ENCODE results near the gene KANK4.

KANK4 gene

GRCh38 chr1:62315387-62315786 is 3.8 kb downstream of the KANK4 start:
- no peak overlapping the region for H3K4me3 ChIP-seq (ENCODE audit: low read length in 2 of 2)
- DNase-seq (ENCODE audit: low spot score), result no peak
- H2BK12ac ChIP-seq (ENCODE audit: low read length), result no peak overlapping the region
- H2BK15ac ChIP-seq (ENCODE audit: low read length), result no peak overlapping the region
- no peak overlapping the region for H4K8ac ChIP-seq (ENCODE audit: low read depth, low read length)
- no peak overlapping the region for H4K91ac ChIP-seq (ENCODE audit: low read depth, low read length, poor library complexity)
- H3K4ac ChIP-seq (ENCODE audit: low read length), result no peak overlapping the region
- no peak overlapping the region for H2BK120ac ChIP-seq (ENCODE audit: low read depth, low read length)
- no peaks in the 10 kb centered on the region for H3K79me1 ChIP-seq (ENCODE audit: low read depth, low read length)
- no peak overlapping the region for H2AFZ ChIP-seq (ENCODE audit: low read length)
- peaks cover 0 to 2% of the 10 kb centered on the region in 2 donors for H3K36me3 ChIP-seq (replicated peaks in 1 of 2; ENCODE audit: control insufficient read depth in 2 of 2, insufficient read depth in 2 of 2, low read length in 2 of 2)
- peaks cover 0 to 7% of the 10 kb centered on the region in 2 donors for H3K4me1 ChIP-seq (ENCODE audit: control insufficient read depth in 2 of 2, insufficient read depth in 1 of 2, low read depth in 1 of 2, low read length in 2 of 2)
- H3K27me3 ChIP-seq (ENCODE audit: control insufficient read depth in 3 of 3, insufficient read depth in 3 of 3, low read depth in 1 of 3, low read length in 3 of 3), result peaks cover 10 to 65% (median 35%) of the 10 kb centered on the region in 3 experiments
- no peak overlapping the region for H3K27ac ChIP-seq (replicated peaks; ENCODE audit: low read length)
- H2AK5ac ChIP-seq (ENCODE audit: low read depth, low read length), result no peak overlapping the region
- H3K23ac ChIP-seq (ENCODE audit: low read depth, low read length, poor library complexity), result no peak overlapping the region
- H2BK5ac ChIP-seq (ENCODE audit: low read length), result no peak overlapping the region
- no peak overlapping the region for H3K9ac ChIP-seq (ENCODE audit: low read depth, low read length, poor library complexity)
- H3K9me3 ChIP-seq (replicated peaks in 1 of 2; ENCODE audit: control insufficient read depth in 2 of 2, insufficient read depth in 1 of 2, low read depth in 1 of 2, low read length in 2 of 2), result no peaks in the 10 kb centered on the region
- H3K18ac ChIP-seq (ENCODE audit: low read length), result no peak overlapping the region
- no peak overlapping the region for H3K14ac ChIP-seq (ENCODE audit: low read length)
- H3K4me2 ChIP-seq (ENCODE audit: insufficient read depth, low read length, poor library complexity, severe bottlenecking), result no peak overlapping the region
- WGBS, 2 donors (ENCODE audit: extremely low coverage in 2 of 2, insufficient read length in 2 of 2, insufficient replicate concordance in 1 of 2), result no CpG with 5 or more reads among the region's 5 CpGs

- Histone ChIP-seq H2AFZ (ENCODE audit: low read length) (no peak overlapping the region), H4K91ac (ENCODE audit: low read depth, low read length, poor library complexity) (no peak overlapping the region), H3K9ac (ENCODE audit: low read depth, low read length, poor library complexity) (no peak overlapping the region), H2AK5ac (ENCODE audit: low read depth, low read length) (no peak overlapping the region), H2BK120ac (ENCODE audit: low read depth, low read length) (no peak overlapping the region), H3K4ac (ENCODE audit: low read length) (no peak overlapping the region), H3K4me3 (ENCODE audit: low read length in 2 of 2) (no peak overlapping the region), H3K9me3 (replicated peaks in 1 of 2; ENCODE audit: control insufficient read depth in 2 of 2, insufficient read depth in 1 of 2, low read depth in 1 of 2, low read length in 2 of 2) (no peaks in the 10 kb centered on the region), H2BK12ac (ENCODE audit: low read length) (no peak overlapping the region), H3K4me2 (ENCODE audit: insufficient read depth, low read length, poor library complexity, severe bottlenecking) (no peak overlapping the region), H3K27me3 (ENCODE audit: control insufficient read depth in 3 of 3, insufficient read depth in 3 of 3, low read depth in 1 of 3, low read length in 3 of 3) (peaks cover 10 to 59% (median 30%) of the 10 kb centered on the region in 3 experiments), H3K36me3 (replicated peaks in 1 of 2; ENCODE audit: control insufficient read depth in 2 of 2, insufficient read depth in 2 of 2, low read length in 2 of 2) (peaks cover 0 to 2% of the 10 kb centered on the region in 2 donors), H4K8ac (ENCODE audit: low read depth, low read length) (no peak overlapping the region), H2BK5ac (ENCODE audit: low read length) (no peak overlapping the region), H3K4me1 (ENCODE audit: control insufficient read depth in 2 of 2, insufficient read depth in 1 of 2, low read depth in 1 of 2, low read length in 2 of 2) (peaks cover 0 to 9% of the 10 kb centered on the region in 2 donors), H2BK15ac (ENCODE audit: low read length) (no peak overlapping the region), H3K23ac (ENCODE audit: low read depth, low read length, poor library complexity) (no peak overlapping the region), H3K79me1 (ENCODE audit: low read depth, low read length) (no peaks in the 10 kb centered on the region), H3K27ac (replicated peaks; ENCODE audit: low read length) (no peak overlapping the region), H3K18ac (ENCODE audit: low read length) (peak overlapping the region; percentile 72), H3K14ac (ENCODE audit: low read length) (no peak overlapping the region)
- DNase-seq (ENCODE audit: low spot score), result no peak
- no CpG with 5 or more reads among the region's 16 CpGs for WGBS, 2 donors (ENCODE audit: extremely low coverage in 2 of 2, insufficient read length in 2 of 2, insufficient replicate concordance in 1 of 2)
Observed at GRCh38 chr1:62314454-62315350, 4.5 kb downstream of the KANK4 start.

DNA sequence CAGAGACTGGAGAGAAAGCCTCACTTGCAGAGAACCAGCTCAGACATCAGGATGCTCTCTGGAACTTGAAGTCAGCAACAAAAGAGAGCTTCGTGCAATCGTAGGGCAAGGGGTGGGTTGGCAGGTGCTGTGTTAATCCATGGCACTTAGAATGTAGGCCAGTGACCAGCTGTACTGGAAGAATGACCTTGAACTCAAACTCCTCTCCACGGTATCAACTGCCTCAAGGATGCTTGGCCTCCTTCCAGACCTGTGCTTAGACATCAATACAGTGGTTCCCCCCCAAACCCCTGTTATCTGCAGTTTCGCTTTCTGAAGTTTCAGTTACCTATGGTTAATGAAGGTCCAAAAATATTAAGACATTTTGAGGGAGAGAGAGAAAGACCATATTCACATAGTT is 6.5 kb downstream of the KANK4 start:
- no peaks in the 10 kb centered on the region for H3K36me3 ChIP-seq (replicated peaks in 1 of 2; ENCODE audit: control insufficient read depth in 2 of 2, insufficient read depth in 2 of 2, low read length in 2 of 2)
- no CpG with 5 or more reads among the region's 4 CpGs for WGBS, 2 donors (ENCODE audit: extremely low coverage in 2 of 2, insufficient read length in 2 of 2, insufficient replicate concordance in 1 of 2)

DNA sequence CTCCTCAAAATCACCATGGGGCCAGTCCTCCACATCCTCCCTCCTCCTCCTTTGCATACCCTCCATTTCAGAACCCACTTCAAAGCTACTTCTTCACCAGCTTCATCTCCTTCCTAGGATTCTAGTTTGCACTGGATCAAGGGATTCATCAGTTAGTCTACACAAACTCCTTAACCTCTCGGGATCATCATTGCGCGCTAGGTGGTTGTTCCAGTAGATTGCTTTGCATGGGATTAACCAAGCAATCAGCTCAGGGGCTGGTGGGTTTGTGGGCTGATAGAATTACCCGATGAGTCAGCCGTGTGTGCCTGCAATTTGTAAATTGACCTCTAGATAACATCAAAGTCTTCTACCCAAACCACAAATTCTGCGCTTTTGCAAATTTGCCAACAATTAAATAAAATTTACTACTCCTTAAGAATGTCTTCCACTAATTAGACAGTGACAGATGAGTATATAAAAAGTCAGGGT is 7.7 kb downstream of the KANK4 start:
- Histone ChIP-seq H3K4me2 (ENCODE audit: insufficient read depth, low read length, poor library complexity, severe bottlenecking) (no peak overlapping the region), H2AK5ac (ENCODE audit: low read depth, low read length) (no peak overlapping the region), H2BK120ac (ENCODE audit: low read depth, low read length) (no peak overlapping the region), H3K9ac (ENCODE audit: low read depth, low read length, poor library complexity) (no peak overlapping the region), H3K9me3 (replicated peaks in 1 of 2; ENCODE audit: control insufficient read depth in 2 of 2, insufficient read depth in 1 of 2, low read depth in 1 of 2, low read length in 2 of 2) (no peaks in the 10 kb centered on the region), H3K18ac (ENCODE audit: low read length) (no peak overlapping the region), H3K23ac (ENCODE audit: low read depth, low read length, poor library complexity) (no peak overlapping the region), H4K91ac (ENCODE audit: low read depth, low read length, poor library complexity) (no peak overlapping the region), H2BK15ac (ENCODE audit: low read length) (no peak overlapping the region), H2BK12ac (ENCODE audit: low read length) (no peak overlapping the region), H3K36me3 (replicated peaks in 1 of 2; ENCODE audit: control insufficient read depth in 2 of 2, insufficient read depth in 2 of 2, low read length in 2 of 2) (no peaks in the 10 kb centered on the region), H3K27ac (replicated peaks; ENCODE audit: low read length) (no peak overlapping the region), H3K27me3 (ENCODE audit: control insufficient read depth in 3 of 3, insufficient read depth in 3 of 3, low read depth in 1 of 3, low read length in 3 of 3) (peaks cover 0 to 32% (median 0%) of the 10 kb centered on the region in 3 experiments), H2AFZ (ENCODE audit: low read length) (no peak overlapping the region), H4K8ac (ENCODE audit: low read depth, low read length) (no peak overlapping the region), H2BK5ac (ENCODE audit: low read length) (no peak overlapping the region), H3K4me3 (ENCODE audit: low read length in 2 of 2) (no peak overlapping the region), H3K79me1 (ENCODE audit: low read depth, low read length) (no peaks in the 10 kb centered on the region), H3K4me1 (ENCODE audit: control insufficient read depth in 2 of 2, insufficient read depth in 1 of 2, low read depth in 1 of 2, low read length in 2 of 2) (peaks cover 0 to 5% of the 10 kb centered on the region in 2 donors), H3K4ac (ENCODE audit: low read length) (no peak overlapping the region), H3K14ac (ENCODE audit: low read length) (no peak overlapping the region)
- WGBS, 2 donors (ENCODE audit: extremely low coverage in 2 of 2, insufficient read length in 2 of 2, insufficient replicate concordance in 1 of 2), result no CpG with 5 or more reads among the region's 6 CpGs
- no peak for DNase-seq (ENCODE audit: low spot score)

More for the DNA sequence above, 6.5 kb downstream of the KANK4 start:
- Histone ChIP-seq H2BK120ac (ENCODE audit: low read depth, low read length) (no peak overlapping the region), H3K4me2 (ENCODE audit: insufficient read depth, low read length, poor library complexity, severe bottlenecking) (no peak overlapping the region), H4K8ac (ENCODE audit: low read depth, low read length) (no peak overlapping the region), H3K23ac (ENCODE audit: low read depth, low read length, poor library complexity) (no peak overlapping the region), H3K4me3 (ENCODE audit: low read length in 2 of 2) (no peak overlapping the region), H2BK5ac (ENCODE audit: low read length) (no peak overlapping the region), H3K27ac (replicated peaks; ENCODE audit: low read length) (no peak overlapping the region), H3K4ac (ENCODE audit: low read length) (no peak overlapping the region), H2BK12ac (ENCODE audit: low read length) (no peak overlapping the region), H3K9ac (ENCODE audit: low read depth, low read length, poor library complexity) (no peak overlapping the region), H4K91ac (ENCODE audit: low read depth, low read length, poor library complexity) (no peak overlapping the region), H3K4me1 (ENCODE audit: control insufficient read depth in 2 of 2, insufficient read depth in 1 of 2, low read depth in 1 of 2, low read length in 2 of 2) (peaks cover 0 to 5% of the 10 kb centered on the region in 2 donors), H2AFZ (ENCODE audit: low read length) (no peak overlapping the region), H3K14ac (ENCODE audit: low read length) (no peak overlapping the region), H2BK15ac (ENCODE audit: low read length) (no peak overlapping the region), H3K79me1 (ENCODE audit: low read depth, low read length) (no peaks in the 10 kb centered on the region), H2AK5ac (ENCODE audit: low read depth, low read length) (no peak overlapping the region), H3K18ac (ENCODE audit: low read length) (no peak overlapping the region), H3K27me3 (ENCODE audit: control insufficient read depth in 3 of 3, insufficient read depth in 3 of 3, low read depth in 1 of 3, low read length in 3 of 3) (peaks cover 0 to 44% (median 10%) of the 10 kb centered on the region in 3 experiments), H3K9me3 (replicated peaks in 1 of 2; ENCODE audit: control insufficient read depth in 2 of 2, insufficient read depth in 1 of 2, low read depth in 1 of 2, low read length in 2 of 2) (no peaks in the 10 kb centered on the region)
- no peak for DNase-seq (ENCODE audit: low spot score)
